HL-60/S4 (cell line): ENCODE results near the gene TNFRSF18.

Source experiments
- in situ Hi-C: fragments of 300-500 bp; cut with MboI; formaldehyde crosslinking; loops from 2 replicates; pipeline ENCODE4 v1.14.3; 2022; ENCODE audit warnings: low sequenced_read_pairs

TNFRSF18 gene

GRCh38 chr1:1228596-1229321 is 22.4 kb upstream of the TNFRSF18 start:
- in situ Hi-C loops: no loop called here

GRCh38 chr1:1228187-1228586 is 21.8 kb upstream of the TNFRSF18 start:
- in situ Hi-C loops: no loop called here

GRCh38 chr1:1227386-1227785 is 21.0 kb upstream of the TNFRSF18 start:
- in situ Hi-C loops: no loop called here

DNA sequence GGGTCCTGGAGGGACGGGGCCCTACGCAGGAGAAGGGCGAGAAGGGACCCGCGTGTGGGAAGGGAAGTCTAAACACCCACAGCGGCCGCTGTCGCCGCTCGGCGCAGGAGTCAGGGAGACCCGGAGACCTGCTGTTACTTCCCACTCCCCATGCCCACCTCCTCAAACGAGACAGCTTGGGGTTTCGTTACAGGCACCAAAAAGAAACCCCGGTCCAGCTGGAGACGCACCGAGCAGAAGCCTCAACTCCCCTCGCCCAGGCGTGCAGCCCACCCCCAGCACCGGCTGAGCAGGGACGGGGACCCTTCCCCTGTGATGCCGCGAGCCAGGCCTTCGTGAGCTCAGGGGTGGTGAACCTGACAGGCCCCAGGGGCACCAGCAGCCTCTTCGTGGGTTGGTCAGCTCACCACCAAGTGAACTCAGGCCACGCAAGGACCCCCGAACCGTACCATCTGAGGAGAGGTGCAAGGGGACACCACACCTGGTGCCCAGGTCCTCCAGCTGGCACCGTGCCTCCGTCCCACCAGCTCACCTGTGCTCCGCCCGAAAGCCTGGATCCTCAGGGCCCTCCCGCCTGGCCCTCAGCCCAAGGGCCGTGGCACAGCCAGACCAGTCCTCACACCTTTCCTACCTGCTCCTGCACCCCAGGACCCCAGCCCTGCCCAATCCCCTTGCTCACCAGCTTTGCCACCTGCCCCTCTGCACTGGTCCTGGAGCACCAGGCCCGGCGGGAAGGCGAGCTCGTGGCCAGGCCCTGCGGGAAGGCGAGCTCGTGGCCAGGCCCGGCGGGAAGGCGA is 20.4 kb upstream of the TNFRSF18 start:
- in situ Hi-C loops: no loop called here

GRCh38 chr1:1225913-1226312 is 19.5 kb upstream of the TNFRSF18 start:
- in situ Hi-C loops: no loop called here

GRCh38 chr1:1225238-1225845 is 18.9 kb upstream of the TNFRSF18 start:
- in situ Hi-C loops: no loop called here

- in situ Hi-C loops: no loop called here
Observed at GRCh38 chr1:1223891-1224290, 17.5 kb upstream of the TNFRSF18 start.

- in situ Hi-C loops: no loop called here
Observed at GRCh38 chr1:1223321-1223720, 16.9 kb upstream of the TNFRSF18 start.

GRCh38 chr1:1222575-1223225 is 16.3 kb upstream of the TNFRSF18 start:
- in situ Hi-C loops: no loop called here

DNA sequence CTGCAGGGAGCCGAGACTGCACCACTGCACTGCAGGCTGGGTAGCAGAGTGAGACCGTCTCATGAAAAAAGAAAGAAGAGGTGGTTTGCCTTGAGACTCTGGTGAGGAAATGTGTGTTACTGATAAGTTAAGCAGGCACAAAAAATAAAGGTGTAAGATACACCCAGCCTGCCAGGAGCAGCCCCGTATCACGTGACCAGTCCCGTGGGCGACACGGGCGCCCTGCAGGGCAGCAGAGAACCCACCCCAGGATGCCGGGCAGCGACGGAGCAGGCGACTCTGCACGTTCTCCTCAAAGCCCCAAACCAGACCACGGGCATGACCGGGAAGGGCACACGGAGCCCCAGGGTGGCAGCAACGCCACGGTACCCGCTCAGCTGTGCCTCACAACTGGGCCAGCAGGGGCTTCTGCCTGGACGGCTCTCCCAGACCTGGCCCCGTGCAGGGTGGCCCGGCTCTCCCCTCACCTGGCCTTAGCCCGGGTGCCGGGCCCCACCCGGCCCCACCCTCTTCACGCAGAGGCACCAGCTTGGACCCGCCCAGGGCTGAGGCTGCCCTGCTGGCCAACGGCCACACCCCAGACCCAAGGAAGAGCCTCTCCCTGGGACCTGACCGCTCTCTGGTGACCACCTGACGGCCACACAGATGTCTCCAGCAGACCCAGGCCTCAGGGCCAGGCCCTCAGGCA is 15.6 kb upstream of the TNFRSF18 start:
- in situ Hi-C loops: no loop called here

- in situ Hi-C loops: no loop called here
Observed at GRCh38 chr1:1220197-1220596, 13.8 kb upstream of the TNFRSF18 start.

GRCh38 chr1:1219341-1219740 is 12.9 kb upstream of the TNFRSF18 start:
- in situ Hi-C loops: no loop called here

- in situ Hi-C loops: no loop called here
Observed at GRCh38 chr1:1218524-1219200, 12.3 kb upstream of the TNFRSF18 start.

- in situ Hi-C loops: no loop called here
Observed at GRCh38 chr1:1217621-1218523, 11.5 kb upstream of the TNFRSF18 start.

GRCh38 chr1:1216770-1217620 is 10.6 kb upstream of the TNFRSF18 start:
- in situ Hi-C loops: no loop called here

GRCh38 chr1:1215881-1216605 is 9.7 kb upstream of the TNFRSF18 start:
- in situ Hi-C loops: no loop called here

DNA sequence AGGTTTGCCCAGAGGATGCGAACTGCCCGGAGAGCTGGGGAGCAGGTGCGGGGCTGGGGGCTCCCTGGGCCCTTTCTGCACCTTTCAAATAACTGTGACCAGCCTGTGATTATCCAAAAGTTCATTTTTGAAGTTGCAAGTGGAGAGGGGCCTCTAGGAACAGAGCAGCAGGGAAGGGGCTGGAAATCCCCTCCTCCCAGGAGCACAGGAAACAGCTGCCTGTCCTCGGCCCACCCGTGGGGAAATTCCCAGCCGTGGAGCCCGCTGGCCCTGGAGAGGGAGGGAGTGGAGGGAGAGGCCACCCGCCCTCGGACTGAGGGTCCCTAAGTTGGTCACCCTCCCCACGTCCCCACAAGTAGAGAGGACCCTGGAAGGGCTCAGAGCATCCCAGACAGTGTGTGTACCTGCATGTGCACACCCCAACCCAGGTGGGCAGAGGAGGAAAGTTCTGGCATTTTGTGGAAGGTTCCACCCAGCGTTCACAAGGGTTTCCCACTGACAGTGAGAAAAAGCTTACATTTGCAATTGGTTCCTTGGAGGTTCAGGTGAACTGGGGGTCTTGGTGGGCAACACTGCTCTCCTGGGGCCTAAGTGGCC is 8.8 kb upstream of the TNFRSF18 start:
- in situ Hi-C loops: no loop called here
